Hypothalamus (tissue), 51 donors: Measurements from ENCODE around the gene NCMAP.
"Not testable (repeated sequence)": the region's sequence is repeated elsewhere in the genome, so short reads cannot be mapped to it uniquely, and the experiment has no call there.

Experiments
- DNase-seq, 51 donors: peaks; one replicate each; lab custom pipeline; 2025; lab: John Stamatoyannopoulos, UW

NCMAP gene, protein sequence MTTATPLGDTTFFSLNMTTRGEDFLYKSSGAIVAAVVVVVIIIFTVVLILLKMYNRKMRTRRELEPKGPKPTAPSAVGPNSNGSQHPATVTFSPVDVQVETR

DNA sequence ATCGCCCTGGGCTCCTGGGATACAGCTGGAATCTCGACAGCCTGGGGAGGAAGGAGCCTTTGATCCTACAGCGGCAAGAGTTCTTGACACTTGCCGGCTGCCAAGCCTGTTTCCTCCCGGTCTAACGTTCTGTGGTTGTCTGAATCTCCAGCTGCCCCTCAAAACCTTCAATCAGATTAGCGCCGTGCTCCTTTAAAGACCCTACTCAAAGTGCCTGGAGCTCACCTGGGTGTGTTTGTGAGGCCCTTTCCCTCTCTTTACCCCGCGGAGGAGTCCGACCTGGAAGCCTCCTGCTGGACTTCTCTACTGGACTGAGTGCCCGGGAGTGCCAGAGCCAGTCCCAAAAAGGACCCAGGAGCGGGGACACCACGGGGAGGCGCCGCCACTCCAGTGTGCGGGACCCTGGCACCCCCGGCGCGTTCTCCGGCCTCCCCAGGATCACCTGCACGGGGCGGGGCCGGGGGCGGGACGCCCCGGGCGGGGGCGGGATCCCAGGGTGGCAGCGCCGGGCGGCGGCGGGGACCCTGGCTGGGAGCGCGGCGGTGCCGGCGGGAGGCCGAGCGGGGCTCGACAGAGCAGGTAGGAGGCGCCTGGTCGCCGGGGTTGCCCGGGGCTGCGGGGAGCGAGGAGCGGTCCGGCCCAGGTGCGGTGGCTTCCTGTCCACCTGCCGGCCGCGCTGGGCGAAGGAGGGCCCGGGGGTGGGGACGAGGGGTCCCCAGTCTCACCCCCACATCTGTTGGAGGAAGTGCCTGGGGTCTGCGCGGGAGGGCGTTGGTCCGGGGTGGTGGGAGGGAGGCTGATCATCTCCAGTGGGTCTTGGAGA, at the start of gene NCMAP:
Gene NCMAP, plus strand, starts transcription at position 497 of the 823 bp plus-strand sequence. CDS start 39,344 bp downstream, outside the sequence.
- DNase-seq, result peak in 3 of 51 donors; percentile 8 to 33 (median 20)

DNA sequence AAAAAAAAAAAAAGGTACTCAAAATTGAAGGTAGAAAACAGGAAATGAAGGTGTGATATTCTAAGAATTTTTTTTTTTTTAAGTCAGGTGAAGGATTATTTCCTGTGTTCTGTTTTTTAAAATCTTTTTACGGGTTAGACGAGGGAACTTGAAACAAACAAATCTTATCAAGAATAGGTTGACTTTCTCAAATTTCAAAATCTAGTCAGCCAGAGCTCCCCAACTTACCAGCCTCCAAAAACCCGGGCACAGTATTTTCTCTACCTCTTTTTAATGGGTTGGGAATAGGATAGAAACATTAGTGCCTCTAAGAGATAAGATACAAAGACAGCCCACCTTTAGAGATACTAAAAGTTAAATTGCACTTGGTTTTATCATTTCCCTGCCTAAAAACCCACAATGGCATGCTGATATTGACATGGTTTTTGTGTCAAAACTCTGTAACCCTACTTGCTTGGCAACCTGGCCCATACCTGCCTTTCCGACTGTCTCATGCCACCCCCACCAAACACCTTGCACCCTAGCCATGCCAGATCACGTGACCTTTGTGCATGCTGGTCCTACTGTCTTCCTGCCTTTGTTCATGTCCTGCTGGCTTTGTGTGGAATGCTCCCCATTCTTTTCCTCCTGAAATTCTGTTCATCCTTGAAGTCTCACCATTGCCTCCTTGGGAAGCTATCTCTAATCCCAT, 49.1 kb upstream of the NCMAP start:
- DNase-seq, result no peak

DNA sequence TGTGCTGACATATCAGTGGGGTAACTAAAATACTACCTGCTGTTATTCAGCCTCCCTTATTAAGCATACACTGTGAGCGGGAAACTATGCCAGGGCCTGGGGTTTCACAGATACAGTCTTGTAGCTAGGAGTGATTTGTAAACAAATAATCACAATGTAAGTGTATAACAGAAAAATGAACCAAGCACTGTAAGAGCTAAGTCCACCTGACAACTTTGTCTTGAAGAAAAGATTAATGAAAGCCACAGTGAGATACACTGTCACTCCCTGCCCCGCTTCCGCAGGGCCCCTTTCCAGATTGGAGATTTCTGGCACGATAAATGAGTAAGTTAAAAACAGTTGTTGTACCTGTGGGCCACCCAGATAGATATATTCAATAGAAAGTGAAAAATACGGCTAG, 48.5 kb upstream of the NCMAP start:
- no peak for DNase-seq

GRCh38 chr1:24508911-24509310, 47.0 kb upstream of the NCMAP start:
- no peak for DNase-seq

- DNase-seq, result no peak
Observed at GRCh38 chr1:24513706-24514105, 42.2 kb upstream of the NCMAP start.

DNA sequence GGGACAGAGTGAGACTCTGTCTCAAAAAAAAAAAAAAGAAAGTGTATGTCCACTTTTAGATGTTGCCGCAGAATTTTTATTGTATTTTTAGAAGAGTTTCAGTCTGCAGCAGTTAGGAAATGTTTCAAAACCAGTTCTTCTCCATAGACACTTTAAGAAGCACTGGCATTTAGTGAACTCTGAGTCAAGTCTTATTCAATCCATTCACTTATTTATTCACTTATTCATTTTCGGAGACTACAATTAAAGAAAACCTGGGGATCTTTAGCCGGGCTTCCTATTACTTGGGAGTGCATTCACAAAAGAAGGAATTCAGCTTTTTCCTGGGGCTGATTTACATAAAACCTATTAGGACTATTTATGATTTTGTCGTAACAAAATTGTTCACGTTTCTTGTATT, 40.9 kb upstream of the NCMAP start:
- no peak for DNase-seq

- not testable (repeated sequence) for DNase-seq
Observed at GRCh38 chr1:24515671-24516209, 40.1 kb upstream of the NCMAP start.

- DNase-seq, result no peak
Observed at GRCh38 chr1:24516506-24516905, 39.4 kb upstream of the NCMAP start.

DNA sequence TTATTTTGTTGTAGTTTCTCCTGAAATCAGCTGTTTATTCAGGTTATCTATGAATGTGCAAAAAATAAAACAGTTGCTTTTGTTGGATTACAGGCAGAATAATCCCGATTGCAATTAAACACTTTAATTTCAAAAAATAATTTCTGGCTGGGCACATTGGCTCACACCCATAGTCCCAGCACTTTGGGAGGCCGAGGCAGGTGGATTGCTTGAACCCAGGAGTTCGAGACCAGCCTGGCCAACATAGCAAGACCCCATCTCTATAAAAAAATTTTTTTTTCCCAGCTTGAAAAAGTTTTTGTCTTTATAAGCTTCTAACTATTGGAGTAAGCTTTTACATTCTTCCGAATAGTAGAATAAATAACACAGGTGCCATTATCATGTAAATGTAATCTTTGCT, 38.0 kb upstream of the NCMAP start:
- DNase-seq, result no peak

- DNase-seq, result not testable (repeated sequence)
Observed at GRCh38 chr1:24520282-24520681, 35.6 kb upstream of the NCMAP start.

DNA sequence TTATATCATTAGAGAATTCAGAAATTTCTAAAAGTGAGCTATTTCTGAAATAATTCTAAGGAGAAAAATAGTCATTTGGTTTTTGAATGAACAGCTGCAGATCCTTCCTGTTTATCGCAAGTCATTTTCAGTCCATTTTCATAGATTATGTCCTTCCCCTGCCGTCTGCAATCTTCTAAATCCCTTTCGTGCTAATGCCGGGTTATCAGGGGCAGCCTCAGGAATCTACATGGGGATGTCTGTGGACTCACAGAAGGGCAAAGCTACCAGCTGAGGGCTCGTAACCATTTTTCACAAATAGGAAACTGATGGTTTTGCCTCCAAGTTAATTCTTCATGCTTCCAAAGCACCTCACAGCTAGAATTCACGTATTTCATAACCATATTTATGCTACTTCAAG, 30.3 kb upstream of the NCMAP start:
- no peak for DNase-seq

DNA sequence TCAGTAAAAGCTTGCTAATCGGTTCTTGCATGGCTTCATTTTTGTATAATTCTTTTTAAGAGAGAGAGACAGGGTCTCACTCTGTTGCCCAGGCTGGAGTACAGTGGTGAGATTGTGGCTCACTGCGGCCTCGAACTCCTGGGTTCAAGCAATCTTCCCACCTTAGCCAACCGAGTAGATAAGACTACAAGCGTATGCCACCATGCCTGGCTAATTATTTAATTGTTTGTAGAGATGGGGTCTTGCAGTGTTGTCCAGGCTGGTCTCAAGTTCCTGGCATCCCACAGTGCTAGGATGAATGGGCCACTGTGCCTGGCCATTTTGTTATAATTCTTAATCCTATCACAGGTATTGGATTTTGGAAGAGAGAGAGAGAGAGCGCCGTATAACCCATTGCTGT, 29.8 kb upstream of the NCMAP start:
- DNase-seq, result no peak

DNA sequence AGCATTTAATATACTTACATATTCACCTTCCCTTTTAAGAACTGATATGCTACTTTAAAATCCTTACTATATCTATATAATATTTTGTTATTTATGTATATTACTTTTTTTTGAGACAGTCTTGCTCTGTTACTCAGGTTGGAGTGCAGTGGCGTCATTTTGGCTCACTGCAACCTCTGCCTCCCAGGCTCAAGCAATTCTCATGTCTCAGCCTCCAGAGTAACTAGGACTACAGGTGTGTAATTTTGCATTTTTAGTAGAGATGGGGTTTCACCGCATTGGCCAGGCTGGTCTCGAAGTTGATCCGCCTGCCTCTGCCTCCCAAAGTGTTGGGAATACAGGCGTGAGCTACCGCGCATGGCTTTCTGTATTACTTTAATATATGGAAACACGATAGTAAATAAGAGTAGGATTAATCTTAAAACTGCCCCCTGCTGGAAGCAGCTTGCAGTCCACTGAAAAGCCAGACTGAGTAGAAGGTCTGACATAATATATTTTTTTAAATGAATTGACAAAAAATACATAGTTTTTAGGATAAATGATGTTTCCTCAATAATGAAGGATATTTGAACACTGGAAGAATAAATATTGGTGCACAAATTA, 28.8 kb upstream of the NCMAP start:
- no peak for DNase-seq

GRCh38 chr1:24528744-24529143, 27.1 kb upstream of the NCMAP start:
- no peak for DNase-seq

GRCh38 chr1:24529292-24529691, 26.6 kb upstream of the NCMAP start:
- DNase-seq, result not testable (repeated sequence)

- peak in 1 of 51 donors; percentile 3 for DNase-seq
Observed at GRCh38 chr1:24535021-24535424, 20.9 kb upstream of the NCMAP start.

DNA sequence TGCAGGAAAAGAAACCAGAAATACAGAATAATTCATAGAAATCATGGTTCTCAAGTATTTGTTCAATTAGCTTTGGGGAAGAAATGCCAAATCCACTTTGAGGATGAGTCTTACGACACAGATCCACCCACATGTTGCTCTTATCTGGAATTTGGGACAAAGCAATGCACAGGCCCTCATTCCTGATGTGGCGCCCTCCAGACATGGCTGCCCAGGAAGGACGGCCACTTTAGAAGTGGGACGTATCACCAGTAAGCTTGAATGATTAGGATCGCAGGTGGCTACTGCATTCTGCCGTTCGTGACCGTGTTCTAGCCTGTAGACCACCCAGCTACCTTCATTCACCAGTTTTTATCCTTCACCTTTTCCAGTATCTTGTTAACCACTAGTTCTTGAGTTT, 20.1 kb upstream of the NCMAP start:
- no peak for DNase-seq

- DNase-seq, result peak in 1 of 51 donors; percentile 11
Observed at GRCh38 chr1:24536391-24536840, 19.5 kb upstream of the NCMAP start.

GRCh38 chr1:24540051-24540905, 15.6 kb upstream of the NCMAP start:
- DNase-seq, result no peak
